Hepatocyte (in vitro differentiated cells): ENCODE measurements around the gene ZNF407.

ENCODE experiments used
- CTCF ChIP-seq: fragments of 200-600 bp; sonication (generic); IDR thresholded peaks from 2 replicates; pipeline ENCODE4 v1.5.1; 2016; ENCODE audit warnings: antibody characterized with exemption, mild to moderate bottlenecking; ENCODE audit not compliant: poor library complexity
- EZH2 ChIP-seq: fragments of 200-600 bp; sonication (generic); IDR thresholded peaks from 2 replicates; pipeline ENCODE4 v1.6.1; 2016; ENCODE audit warnings: antibody characterized with exemption, mild to moderate bottlenecking, borderline replicate concordance
- EZH2phosphoT487 ChIP-seq: fragments of 200-600 bp; sonication (generic); IDR thresholded peaks from one replicate; pipeline ENCODE4 v1.6.1; 2018; ENCODE audit warnings: antibody characterized with exemption, mild to moderate bottlenecking, low read depth, moderate library complexity; ENCODE audit not compliant: unreplicated experiment, severe bottlenecking

GRCh38 chr18:74870950-74871349 lies 273.3 kb downstream of the ZNF407 start:
- TF ChIP-seq CTCF (no peak), EZH2 (no peak), EZH2phosphoT487 (no peak)
